Raji (cell line): ENCODE measurements around the gene PDE4B.

Experiments used
- POLR2A ChIP-seq: IDR thresholded peaks from 2 replicates; pipeline ENCODE4 v1.6.1; 2011; ENCODE audit warnings: low read depth, low read length, control low read depth; ENCODE audit not compliant: insufficient read depth

PDE4B gene

DNA sequence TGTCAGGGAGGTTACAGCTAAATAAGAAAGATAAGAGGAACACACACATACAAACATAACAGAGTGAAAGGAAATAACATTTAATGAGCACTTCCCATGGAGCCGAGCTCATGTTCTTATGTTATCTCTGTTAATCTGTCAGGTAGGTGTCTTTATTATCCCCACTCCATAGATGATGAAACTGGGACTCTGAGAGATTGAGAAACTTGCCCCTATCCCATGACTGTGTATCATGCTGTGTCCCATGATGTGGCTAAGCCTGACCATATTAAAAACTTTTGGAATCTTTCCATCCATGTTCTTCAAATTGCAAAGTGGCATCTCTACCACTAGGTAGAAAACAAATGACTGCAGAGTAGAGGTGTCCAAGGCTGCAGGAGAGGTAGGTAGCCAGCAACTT lies 456.1 kb downstream of the PDE4B start:
- TF ChIP-seq POLR2A, result no peak

DNA sequence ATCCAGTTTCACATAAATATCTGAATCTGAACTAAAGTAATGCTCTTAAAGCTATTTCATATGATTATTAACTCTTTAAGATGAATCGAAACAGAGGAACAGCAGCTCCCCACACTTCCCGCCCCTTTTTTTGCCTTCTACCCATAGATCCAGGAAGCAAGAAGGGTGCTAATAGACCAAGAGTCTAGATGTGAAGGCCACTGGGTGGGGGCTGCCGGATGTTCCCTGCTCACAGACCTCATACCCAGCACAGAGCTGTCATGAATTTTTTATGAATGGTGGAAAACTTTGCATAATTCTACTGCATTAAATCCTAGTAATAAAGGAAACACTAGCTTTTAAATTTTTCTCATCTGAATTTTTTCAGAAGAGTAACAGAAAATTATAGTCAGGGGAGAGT lies 457.4 kb downstream of the PDE4B start:
- TF ChIP-seq POLR2A, result no peak

DNA sequence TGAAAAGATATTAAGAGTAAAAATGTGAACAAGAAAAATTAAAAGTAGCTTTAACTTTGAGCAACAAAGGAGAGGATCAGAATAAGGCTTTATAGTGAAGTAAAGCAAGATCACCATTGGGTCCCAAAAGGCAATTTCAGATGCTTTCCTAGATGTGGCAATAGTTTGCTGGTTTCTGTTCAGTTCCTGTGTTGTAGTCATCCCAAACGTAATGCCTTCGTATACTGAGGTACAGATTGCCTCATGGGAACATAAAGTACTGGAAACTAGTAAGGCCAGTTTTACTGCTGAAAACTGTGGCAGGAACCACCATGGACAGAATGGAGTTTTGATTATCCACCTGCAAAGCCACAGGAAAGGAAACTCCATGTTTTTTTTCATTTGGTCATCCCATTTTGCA lies 457.8 kb downstream of the PDE4B start:
- TF ChIP-seq POLR2A, result no peak

DNA sequence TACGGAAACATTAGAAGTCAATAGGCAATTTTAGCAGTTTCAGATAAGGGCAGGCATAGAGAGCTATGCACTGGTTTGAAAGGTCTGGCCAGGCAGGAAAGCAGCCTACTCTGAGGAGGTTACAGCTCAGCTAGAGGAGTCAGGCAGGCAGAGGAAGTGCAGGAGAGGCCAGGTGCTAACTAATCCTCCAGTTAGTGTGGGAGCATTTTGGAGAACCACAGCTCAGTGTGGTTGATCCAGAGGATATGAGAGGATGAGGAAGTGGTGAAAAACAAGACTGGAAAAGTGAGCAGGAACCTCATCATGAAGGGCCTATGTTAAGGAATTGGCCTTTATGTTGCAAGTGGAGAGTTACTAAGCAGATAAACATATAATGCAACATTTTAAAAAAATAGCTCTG lies 458.9 kb downstream of the PDE4B start:
- TF ChIP-seq POLR2A, result no peak

DNA sequence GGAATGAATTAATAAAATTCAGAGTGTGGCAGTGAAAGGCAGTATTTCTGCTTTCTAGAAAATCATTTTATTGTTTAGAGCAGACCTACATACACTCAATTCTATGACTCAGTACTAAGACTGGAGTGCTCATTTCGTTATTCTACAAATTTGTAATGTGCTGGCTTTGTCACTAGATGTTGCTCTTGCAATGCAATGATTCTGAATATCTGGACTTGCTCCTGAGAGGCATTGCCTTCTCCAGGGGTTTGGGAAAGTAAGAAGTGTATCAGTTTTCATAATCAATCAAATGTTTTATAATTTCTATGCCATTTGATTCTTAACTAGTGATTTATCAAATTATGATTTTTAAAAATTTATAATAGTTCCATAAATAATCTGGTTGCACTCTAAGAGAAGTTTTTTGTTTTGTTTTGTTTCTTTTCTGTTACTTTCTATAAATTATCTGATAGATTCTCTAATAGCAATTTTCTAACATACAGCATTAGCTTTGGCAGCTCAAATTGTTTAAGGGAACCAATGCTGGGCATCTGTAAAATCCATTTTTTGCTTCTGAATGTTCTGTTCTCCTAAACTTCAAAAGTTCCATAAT lies 460.7 kb downstream of the PDE4B start:
- no peak for TF ChIP-seq POLR2A

DNA sequence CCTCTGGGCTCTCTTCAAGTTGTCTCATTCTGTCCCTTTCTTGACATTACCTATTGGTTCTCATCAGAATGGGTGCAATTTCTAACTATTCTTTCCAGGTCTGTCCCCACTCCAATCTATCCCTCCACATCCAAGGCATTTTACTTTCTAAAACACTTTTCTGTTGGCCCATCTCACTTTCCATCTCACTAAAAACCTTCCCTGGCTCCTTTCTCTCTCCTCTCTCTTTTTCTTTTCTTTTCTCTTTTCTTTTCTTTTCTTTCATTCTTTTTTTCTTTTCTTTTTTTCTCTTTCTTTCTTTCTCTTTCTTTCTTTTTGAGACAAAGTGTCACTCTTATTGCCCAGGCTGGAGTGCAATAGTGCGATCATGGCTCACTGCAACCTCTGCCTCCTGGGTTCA lies 462.1 kb downstream of the PDE4B start:
- TF ChIP-seq POLR2A, result no peak

DNA sequence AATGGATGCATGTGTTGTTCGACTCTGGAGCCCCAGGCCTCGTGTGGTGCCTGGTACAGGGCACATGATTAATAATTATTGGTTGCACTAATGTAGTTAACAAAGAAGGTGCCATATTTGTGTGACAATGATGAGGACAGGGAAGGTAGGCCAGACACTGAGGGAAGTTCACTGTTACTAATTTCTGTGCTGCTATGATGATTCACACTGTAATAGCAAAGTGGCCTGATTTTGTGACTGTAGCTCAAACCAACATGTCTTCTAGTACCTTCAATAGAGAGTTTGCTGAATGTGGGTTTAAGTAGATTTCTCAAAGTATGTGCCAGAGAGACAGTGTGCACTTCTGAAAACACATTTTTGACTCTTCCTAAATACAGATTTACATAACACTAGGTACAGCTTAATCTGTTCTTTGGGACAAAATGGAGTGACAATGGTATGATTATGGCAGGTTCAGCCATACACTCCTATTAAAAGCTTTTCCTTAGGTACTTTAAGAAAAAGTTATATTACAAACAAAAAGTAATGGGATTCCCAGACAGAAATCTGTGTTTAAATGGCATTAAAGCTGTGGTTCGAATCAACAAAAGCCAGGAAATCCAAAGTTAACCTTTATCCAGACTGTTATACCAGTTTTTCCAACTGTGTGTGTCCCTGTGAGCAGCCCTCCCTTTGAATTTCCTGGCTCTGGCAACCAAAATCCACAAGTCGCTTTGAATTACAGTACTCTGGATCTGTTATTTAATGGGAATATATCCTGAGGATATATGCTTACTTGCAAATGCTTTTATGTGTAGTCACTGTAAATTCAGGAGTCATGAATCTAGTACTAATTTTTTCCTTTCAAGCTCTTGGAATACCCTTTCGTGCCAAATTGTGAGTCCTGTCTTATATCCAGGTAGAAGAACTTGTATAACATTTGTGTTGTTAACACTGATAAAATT lies 464.2 kb downstream of the PDE4B start:
- no peak for TF ChIP-seq POLR2A

DNA sequence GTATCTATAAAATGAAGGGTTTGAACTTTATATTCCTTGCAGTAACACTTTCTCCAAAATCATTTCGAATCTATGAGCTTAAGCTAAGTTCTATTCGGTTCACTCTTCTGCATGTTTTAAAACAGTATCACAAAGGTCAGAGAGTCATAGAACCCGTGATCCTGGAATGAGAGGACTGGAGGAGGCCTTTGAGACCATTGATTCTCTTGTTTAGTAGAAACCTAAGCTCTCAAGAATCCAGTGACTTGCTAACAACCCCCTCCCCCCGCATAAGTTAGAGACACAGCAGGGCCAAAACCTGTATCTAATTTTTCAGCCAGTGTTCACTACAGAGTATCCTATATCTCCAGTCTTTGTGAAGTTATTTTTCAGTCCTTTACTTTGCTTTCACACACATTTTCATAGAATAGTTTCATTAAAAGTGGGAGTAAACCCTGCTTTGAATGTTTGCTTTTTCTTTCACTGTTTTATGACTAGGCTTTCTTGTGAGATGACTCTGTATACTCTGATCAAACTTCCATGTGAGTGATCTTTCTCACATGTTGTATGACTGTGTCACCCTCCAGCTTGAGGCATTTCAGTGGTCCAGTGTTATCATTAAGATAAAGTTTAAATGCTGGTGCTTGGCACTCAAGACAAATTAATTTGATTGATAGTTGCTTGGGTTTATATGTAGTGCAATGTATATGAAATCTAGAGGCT lies 465.9 kb downstream of the PDE4B start:
- no peak for TF ChIP-seq POLR2A

DNA sequence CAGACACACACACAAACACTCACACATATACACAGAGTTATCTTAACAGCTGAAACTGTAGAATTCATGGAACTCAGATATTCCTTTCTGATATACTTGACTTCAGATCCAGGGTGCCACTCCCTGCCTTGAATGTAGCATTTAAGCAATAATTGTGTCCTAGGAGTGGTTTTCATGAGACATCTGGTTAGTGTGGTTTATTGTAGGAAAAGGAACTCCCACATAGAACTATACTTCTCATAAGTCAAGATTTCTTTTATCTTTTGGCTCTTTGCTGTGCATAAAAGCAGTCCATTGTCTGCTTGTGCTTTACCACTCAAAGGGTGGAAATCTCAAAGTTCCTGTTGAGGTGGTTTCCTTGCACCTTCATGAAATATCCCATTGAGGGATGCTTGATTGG lies 468.7 kb downstream of the PDE4B start:
- TF ChIP-seq POLR2A, result no peak

DNA sequence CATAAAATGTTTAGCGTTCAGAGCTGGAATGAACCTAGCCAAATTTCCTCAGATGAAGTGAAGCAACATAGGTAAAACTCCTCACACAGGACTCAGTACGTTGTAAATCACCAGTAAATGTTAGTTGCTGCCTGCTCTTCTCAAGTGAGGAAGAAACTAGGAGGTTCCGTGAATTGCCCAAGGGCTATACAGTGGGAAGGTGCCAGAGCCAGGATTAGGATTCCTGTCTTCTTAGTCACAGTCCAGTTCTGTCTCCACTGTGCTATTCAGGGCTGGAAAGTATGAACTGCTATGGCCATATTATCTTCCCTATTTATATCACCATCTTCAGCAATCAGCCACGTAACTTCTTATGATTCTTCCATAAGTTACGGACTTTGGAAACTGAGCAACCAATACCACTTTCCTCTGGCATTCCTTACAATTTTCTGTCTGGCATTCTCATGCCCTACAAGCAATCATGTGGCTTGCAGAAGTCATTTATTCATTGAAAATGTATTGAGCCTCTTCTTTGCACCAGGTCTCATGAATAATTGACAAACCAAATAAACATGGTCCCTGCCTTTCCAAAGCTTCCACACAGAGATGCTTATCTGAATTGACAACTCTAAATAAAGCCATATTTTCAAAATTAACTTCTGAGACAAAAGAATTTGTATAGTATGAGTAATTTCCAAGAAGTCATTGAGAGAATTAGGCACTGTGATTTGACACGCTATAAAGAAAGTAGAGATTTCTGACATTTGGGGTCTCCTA lies 469.7 kb downstream of the PDE4B start:
- TF ChIP-seq POLR2A, result no peak

DNA sequence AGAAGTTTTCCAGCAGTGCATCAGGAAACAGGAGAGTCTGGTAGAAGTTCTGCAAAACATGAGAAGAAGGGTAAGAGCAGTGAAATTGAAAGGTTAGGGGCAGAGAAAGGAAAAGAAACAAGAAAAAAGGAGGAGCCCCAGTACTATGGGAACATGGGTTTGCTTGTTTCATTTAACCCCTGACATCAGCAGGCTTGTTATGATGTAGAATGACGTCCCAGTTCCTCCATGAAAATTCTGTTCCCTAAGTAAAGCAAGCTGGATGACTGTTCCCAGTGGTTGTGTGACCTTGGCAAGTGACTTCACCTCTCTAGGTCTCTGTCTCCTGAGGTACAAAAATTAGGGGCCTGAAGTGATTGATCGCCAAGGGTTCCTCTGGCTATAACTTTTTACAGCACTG lies 472.6 kb downstream of the PDE4B start:
- no peak for TF ChIP-seq POLR2A

DNA sequence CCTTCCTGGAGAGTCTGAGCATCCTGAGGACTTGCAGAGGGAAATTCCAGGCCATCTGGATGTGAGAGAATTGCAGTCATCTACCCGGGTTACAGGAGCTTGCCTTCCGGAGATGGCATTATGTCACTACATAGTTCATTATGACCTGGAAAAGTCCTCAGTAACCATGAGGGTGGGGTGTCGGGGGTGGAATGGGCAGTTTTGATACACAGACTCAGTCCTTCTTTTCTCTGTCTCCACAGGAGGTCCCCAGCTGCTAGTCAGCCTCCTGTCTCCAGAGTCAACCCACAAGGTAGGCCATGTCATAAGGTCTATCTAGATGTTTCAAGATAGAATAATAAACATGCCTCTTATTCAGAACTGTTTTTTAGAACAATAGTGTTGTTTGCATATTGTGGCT lies 473.1 kb downstream of the PDE4B start:
- TF ChIP-seq POLR2A, result no peak

DNA sequence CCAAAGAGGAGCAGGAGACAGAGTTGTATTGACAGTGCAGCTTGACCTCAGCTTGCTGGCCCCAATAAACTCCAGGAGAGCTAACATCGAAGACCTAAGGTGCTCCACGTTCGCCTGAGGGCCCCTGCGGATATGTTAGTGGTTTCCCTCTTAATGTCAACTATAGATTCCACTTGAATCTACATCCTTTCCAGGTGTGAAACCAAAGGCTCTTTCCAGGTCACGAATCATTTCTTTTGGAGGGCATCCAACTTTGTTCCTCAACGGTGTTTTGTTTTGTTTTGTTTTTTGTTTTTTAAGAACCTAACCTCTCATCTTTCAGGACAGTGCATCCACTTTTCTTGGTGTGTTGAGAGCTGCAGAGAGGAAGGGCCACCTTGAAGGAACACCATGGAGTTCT lies 473.7 kb downstream of the PDE4B start:
- no peak for TF ChIP-seq POLR2A

DNA sequence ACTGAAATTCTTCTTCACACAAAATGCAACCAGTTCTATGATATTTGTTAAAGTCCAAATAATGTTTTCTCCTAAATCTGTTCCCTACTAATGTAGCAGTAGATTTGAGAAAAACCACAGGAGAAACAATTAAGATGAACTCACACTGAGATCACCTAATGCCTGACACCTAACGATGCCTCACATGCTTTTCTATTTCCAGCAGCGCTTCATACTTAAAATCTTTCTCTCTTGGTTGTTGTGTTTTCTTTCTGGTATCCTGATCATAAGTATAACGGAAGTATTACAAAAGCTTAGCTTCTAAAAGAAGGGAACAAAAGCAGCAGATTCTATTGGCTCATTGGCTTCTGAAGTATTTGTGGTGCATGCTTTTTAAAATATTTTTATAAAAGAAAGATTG lies 474.1 kb downstream of the PDE4B start:
- no peak for TF ChIP-seq POLR2A
